ENCODE data around the gene PODNL1.

Gene PODNL1

DNA sequence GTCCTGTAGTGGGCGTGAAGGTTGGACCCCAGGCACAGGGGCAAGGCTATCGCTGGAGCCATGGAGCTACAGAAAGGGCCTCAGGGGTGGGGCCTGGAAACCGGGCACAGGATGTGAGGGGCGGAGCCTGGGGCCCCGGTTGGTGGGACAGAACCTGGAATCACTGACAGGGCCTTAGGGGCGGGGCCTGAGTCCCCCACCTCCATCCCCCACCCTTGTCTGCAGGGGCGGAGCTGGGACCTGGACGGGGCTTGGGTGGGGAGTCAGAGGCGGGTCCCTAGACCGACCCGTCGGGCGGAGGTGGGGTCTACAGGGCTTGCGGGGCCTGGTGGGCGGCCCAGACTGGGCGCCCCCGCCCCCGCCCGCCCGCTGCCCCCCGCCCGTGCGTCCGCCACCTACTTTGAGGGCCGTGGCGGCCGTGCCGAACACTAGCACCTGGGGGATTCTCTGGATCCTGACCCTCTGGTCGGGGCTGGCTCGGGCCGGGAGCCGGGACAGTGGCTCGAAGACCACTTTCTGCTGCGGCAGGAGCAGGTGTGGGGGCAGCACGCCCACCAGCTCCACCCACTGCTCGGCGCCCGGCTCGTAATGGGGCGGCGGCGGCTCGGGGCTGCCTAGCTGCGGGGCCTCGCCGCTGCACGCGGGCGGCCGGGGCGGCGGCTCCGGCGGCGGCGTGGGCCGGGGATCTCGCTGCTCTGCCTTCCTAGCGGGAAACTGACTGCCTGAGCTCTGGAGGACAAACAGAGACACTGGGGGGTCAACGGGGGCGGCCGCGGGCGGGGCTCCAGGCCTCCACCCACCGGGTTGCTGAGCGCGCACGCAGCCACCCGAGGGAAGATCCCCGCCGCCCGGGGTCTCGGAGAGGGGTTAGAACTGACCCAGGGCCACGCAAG lies 40.4 kb upstream of the PODNL1 start:
- TF ChIP-seq POLR2AphosphoS5 (IDR thresholded peaks at IDR 0.05; ENCODE audit: low read depth, low read length) (no peak), SIN3A (IDR thresholded peaks at IDR 0.05; ENCODE audit: borderline replicate concordance, insufficient read depth, low read length) (no peak), FOXP2 (optimal IDR thresholded peaks at IDR 0.05; ENCODE audit: borderline replicate concordance, extremely low read depth, extremely low read length, insufficient read depth) (no peak), TAF1 (IDR thresholded peaks at IDR 0.05; ENCODE audit: borderline replicate concordance, insufficient read depth, low read length) (no peak)
- TF ChIP-seq, protein P1, sequence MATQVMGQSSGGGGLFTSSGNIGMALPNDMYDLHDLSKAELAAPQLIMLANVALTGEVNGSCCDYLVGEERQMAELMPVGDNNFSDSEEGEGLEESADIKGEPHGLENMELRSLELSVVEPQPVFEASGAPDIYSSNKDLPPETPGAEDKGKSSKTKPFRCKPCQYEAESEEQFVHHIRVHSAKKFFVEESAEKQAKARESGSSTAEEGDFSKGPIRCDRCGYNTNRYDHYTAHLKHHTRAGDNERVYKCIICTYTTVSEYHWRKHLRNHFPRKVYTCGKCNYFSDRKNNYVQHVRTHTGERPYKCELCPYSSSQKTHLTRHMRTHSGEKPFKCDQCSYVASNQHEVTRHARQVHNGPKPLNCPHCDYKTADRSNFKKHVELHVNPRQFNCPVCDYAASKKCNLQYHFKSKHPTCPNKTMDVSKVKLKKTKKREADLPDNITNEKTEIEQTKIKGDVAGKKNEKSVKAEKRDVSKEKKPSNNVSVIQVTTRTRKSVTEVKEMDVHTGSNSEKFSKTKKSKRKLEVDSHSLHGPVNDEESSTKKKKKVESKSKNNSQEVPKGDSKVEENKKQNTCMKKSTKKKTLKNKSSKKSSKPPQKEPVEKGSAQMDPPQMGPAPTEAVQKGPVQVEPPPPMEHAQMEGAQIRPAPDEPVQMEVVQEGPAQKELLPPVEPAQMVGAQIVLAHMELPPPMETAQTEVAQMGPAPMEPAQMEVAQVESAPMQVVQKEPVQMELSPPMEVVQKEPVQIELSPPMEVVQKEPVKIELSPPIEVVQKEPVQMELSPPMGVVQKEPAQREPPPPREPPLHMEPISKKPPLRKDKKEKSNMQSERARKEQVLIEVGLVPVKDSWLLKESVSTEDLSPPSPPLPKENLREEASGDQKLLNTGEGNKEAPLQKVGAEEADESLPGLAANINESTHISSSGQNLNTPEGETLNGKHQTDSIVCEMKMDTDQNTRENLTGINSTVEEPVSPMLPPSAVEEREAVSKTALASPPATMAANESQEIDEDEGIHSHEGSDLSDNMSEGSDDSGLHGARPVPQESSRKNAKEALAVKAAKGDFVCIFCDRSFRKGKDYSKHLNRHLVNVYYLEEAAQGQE (IDR thresholded peaks at IDR 0.05; ENCODE audit: insufficient read depth in 1 of 2, low read depth in 2 of 2, low read length in 2 of 2): no peak

DNA sequence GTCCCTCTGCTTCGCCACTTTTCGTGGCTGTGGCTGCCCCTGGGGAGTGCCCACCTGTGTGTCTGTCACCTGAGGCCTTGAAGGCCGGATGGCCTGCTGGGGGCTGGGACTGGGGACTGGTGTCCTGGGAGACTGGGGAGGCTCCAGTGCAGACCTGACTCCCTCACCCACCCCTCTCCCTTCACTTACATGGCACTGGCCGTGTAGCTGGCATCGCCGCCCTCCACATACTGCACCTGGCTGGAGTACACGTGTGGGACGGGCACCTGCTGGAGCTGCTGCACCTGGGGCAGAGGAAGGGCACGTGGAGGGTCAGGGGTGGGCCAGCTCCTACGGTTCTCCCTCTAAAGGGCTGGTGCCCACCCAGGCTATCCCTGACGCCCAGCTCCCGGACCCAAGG lies 39.6 kb upstream of the PODNL1 start:
- TF ChIP-seq FOXP2 (optimal IDR thresholded peaks at IDR 0.05; ENCODE audit: borderline replicate concordance, extremely low read depth, extremely low read length, insufficient read depth) (no peak), SIN3A (IDR thresholded peaks at IDR 0.05; ENCODE audit: borderline replicate concordance, insufficient read depth, low read length) (no peak), TAF1 (IDR thresholded peaks at IDR 0.05; ENCODE audit: borderline replicate concordance, insufficient read depth, low read length) (no peak), POLR2AphosphoS5 (IDR thresholded peaks at IDR 0.05; ENCODE audit: low read depth, low read length) (no peak)
- TF ChIP-seq, protein P1 (IDR thresholded peaks at IDR 0.05; ENCODE audit: insufficient read depth in 1 of 2, low read depth in 2 of 2, low read length in 2 of 2): no peak

DNA sequence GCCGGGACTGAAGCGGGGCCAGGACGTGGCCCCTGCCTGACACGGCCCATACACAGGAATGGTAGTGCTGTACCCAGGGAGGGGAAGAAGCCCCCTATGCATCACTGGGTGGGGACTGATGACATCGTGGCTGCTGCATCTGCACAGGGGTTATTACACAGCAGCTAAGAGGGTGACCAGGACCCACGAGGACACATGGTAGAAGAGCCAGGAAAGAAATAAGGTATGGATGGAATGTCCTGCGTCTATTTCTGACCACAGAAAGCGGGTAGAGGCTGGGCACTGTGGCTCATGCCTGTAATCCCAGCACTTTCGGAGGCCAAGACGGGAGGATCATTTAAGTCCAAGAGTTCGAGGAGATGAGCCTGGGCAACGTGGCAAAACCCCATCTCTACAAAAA lies 38.2 kb upstream of the PODNL1 start:
- TF ChIP-seq POLR2AphosphoS5 (IDR thresholded peaks at IDR 0.05; ENCODE audit: low read depth, low read length): no peak
- TF ChIP-seq, protein P1 (IDR thresholded peaks at IDR 0.05; ENCODE audit: insufficient read depth in 1 of 2, low read depth in 2 of 2, low read length in 2 of 2): no peak
- no peak for TF ChIP-seq TAF1 (IDR thresholded peaks at IDR 0.05; ENCODE audit: borderline replicate concordance, insufficient read depth, low read length)
- TF ChIP-seq SIN3A (IDR thresholded peaks at IDR 0.05; ENCODE audit: borderline replicate concordance, insufficient read depth, low read length): no peak
- TF ChIP-seq FOXP2 (optimal IDR thresholded peaks at IDR 0.05; ENCODE audit: borderline replicate concordance, extremely low read depth, extremely low read length, insufficient read depth): no peak

DNA sequence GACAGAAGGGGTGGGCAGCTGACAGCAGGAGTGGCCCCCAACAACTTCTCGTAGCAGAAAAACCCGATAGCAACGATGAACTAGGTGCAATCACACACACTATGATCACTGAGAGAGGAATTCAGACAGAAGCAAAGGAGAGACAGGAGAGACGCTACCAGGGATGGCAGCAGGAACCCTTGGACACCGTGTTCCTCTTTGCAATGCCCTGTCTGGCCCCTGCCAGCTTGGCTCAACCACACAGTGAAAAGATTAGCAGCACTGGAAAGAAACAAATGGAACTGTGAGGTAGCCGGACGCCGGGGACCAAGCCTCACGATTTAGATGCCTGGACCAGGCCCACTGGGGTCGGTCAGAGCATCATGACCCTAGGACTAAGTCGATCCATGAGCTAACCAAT lies 37.7 kb upstream of the PODNL1 start:
- TF ChIP-seq FOXP2 (optimal IDR thresholded peaks at IDR 0.05; ENCODE audit: borderline replicate concordance, extremely low read depth, extremely low read length, insufficient read depth): no peak
- no peak for TF ChIP-seq SIN3A (IDR thresholded peaks at IDR 0.05; ENCODE audit: borderline replicate concordance, insufficient read depth, low read length)
- TF ChIP-seq, protein P1 (IDR thresholded peaks at IDR 0.05; ENCODE audit: insufficient read depth in 1 of 2, low read depth in 2 of 2, low read length in 2 of 2): no peak
- TF ChIP-seq POLR2AphosphoS5 (IDR thresholded peaks at IDR 0.05; ENCODE audit: low read depth, low read length): no peak
- no peak for TF ChIP-seq TAF1 (IDR thresholded peaks at IDR 0.05; ENCODE audit: borderline replicate concordance, insufficient read depth, low read length)
